Thymus (tissue), 11 donors: ENCODE results near the gene TSR1. TPM values are rescaled to one million over a fixed set of nuclear protein-coding genes. Genes with fewer than 3 reads are reported as not detected.

Source experiments
- DNase-seq, 9 donors: peaks; one replicate each; pipeline ENCODE4 v3.0.0-alpha.2; 2013; ENCODE audit warnings: low spot score in 9 of 9, low read depth in 6 of 9, missing footprints in 1 of 9
- H3K27ac ChIP-seq, 2 donors: one replicate each; pipeline ENCODE4 v1.5.1; 2013; ENCODE audit warnings: control low read depth in 1 of 2, low read depth in 1 of 2, low read length in 1 of 2, mild to moderate bottlenecking in 1 of 2, moderate library complexity in 1 of 2
- H3K27me3 ChIP-seq, 2 donors: one replicate each; pipeline ENCODE4 v1.5.1; 2013; ENCODE audit warnings: low read length in 1 of 2; ENCODE audit not compliant: control insufficient read depth in 2 of 2, insufficient read depth in 1 of 2
- H3K36me3 ChIP-seq, 2 donors: one replicate each; pipeline ENCODE4 v1.5.1; 2013; ENCODE audit warnings: low read length in 1 of 2, mild to moderate bottlenecking in 1 of 2, moderate library complexity in 1 of 2; ENCODE audit not compliant: control insufficient read depth in 2 of 2, insufficient read depth in 2 of 2
- H3K4me1 ChIP-seq, 2 donors: one replicate each; pipeline ENCODE4 v1.5.1; 2013; ENCODE audit warnings: low read length in 2 of 2; ENCODE audit not compliant: control insufficient read depth in 2 of 2, insufficient read depth in 2 of 2
- H3K4me3 ChIP-seq, 2 donors: one replicate each; pipeline ENCODE4 v1.5.1; 2013; ENCODE audit warnings: low read length in 2 of 2, control low read depth in 1 of 2, mild to moderate bottlenecking in 1 of 2
- H3K9me3 ChIP-seq, 2 donors: one replicate each; pipeline ENCODE4 v1.5.1; 2013; ENCODE audit warnings: low read length in 1 of 2, mild to moderate bottlenecking in 1 of 2; ENCODE audit not compliant: control insufficient read depth in 2 of 2, insufficient read depth in 1 of 2
- WGBS: extraction: QIAGEN DNeasy Blood & Tissue Kit; methylation state at CpG from one replicate; pipeline ENCODE4 v1.1.7; 2013; 5-methylcytosine and 5-hydroxymethylcytosine counted together
- polyA plus RNA-seq: library from polyadenylated mRNA; stranded (reverse); fragments of 200-250 nt; gene quantifications from one replicate; pipeline ENCODE4 v1.2.3, GENCODE V29; 2013
- total RNA-seq: library from RNA; stranded (reverse); fragments of 120-200 nt; gene quantifications from one replicate; pipeline ENCODE4 v1.2.4, GENCODE V29; 2013
- donor health status: healthy.

TSR1 gene
- total and polyA plus RNA-seq, 2 donors = 12.4 to 18.3 TPM

- Histone ChIP-seq H3K27ac (peak overlapping the region in 1 of 2 donors; percentile 15), H3K27me3 (no peaks in the 10 kb centered on the region), H3K36me3 (peaks cover 35 to 69% of the 10 kb centered on the region in 2 donors), H3K9me3 (no peaks in the 10 kb centered on the region), H3K4me3 (no peak overlapping the region), H3K4me1 (peaks cover 0 to 2% of the 10 kb centered on the region in 2 donors)
- WGBS = 98% methylated on average over 7 of the region's 7 CpGs
- DNase-seq = no peak
Measured at GRCh38 chr17:2283302-2283701, 53.0 kb downstream of the TSR1 start.

GRCh38 chr17:2282297-2282873, 53.9 kb downstream of the TSR1 start:
- peak in 6 of 9 donors; percentile 48 to 86 (median 68) for DNase-seq
- Histone ChIP-seq H3K36me3 (peaks cover 33 to 67% of the 10 kb centered on the region in 2 donors), H3K9me3 (no peaks in the 10 kb centered on the region), H3K4me3 (no peak overlapping the region), H3K27me3 (no peaks in the 10 kb centered on the region), H3K27ac (no peak overlapping the region), H3K4me1 (peaks cover 0 to 2% of the 10 kb centered on the region in 2 donors)
- WGBS = 73% methylated on average over 7 of the region's 7 CpGs

GRCh38 chr17:2279707-2280106, 56.5 kb downstream of the TSR1 start:
- Histone ChIP-seq H3K4me3 (no peak overlapping the region), H3K27ac (no peak overlapping the region), H3K9me3 (no peaks in the 10 kb centered on the region), H3K4me1 (peaks cover 0 to 9% of the 10 kb centered on the region in 2 donors), H3K27me3 (no peaks in the 10 kb centered on the region), H3K36me3 (peaks cover 33 to 66% of the 10 kb centered on the region in 2 donors)
- no peak for DNase-seq
- WGBS = 98% methylated on average over 9 of the region's 9 CpGs

GRCh38 chr17:2277429-2278170, 58.7 kb downstream of the TSR1 start:
- WGBS = 97% methylated on average over 9 of the region's 9 CpGs
- peaks cover 21 to 65% of the 10 kb centered on the region in 2 donors for H3K36me3 ChIP-seq
- no peak for DNase-seq

GRCh38 chr17:2275722-2276121, 60.5 kb downstream of the TSR1 start:
- H3K27me3 ChIP-seq = no peaks in the 10 kb centered on the region
- no peak overlapping the region for H3K27ac ChIP-seq
- H3K4me1 ChIP-seq = peaks cover 0 to 17% of the 10 kb centered on the region in 2 donors
- DNase-seq = peak in 1 of 9 donors; percentile 57
- WGBS = 43% methylated on average over 1 of the region's 1 CpG
- no peaks in the 10 kb centered on the region for H3K9me3 ChIP-seq
- peaks cover 6 to 52% of the 10 kb centered on the region in 2 donors for H3K36me3 ChIP-seq
- no peak overlapping the region for H3K4me3 ChIP-seq

More at GRCh38 chr17:2277429-2278170, 58.7 kb downstream of the TSR1 start:
- H3K4me3 ChIP-seq = no peak overlapping the region
- no peak overlapping the region for H3K27ac ChIP-seq
- H3K27me3 ChIP-seq = no peaks in the 10 kb centered on the region
- H3K4me1 ChIP-seq = peaks cover 0 to 9% of the 10 kb centered on the region in 2 donors
- no peaks in the 10 kb centered on the region for H3K9me3 ChIP-seq

GRCh38 chr17:2274414-2274813, 61.8 kb downstream of the TSR1 start:
- no peaks in the 10 kb centered on the region for H3K9me3 ChIP-seq
- no peak overlapping the region for H3K27ac ChIP-seq
- WGBS = 80% methylated on average over 2 of the region's 2 CpGs
- no peaks in the 10 kb centered on the region for H3K27me3 ChIP-seq
- no peak for DNase-seq
- H3K36me3 ChIP-seq = peaks cover 1 to 45% of the 10 kb centered on the region in 2 donors
- peaks cover 0 to 21% of the 10 kb centered on the region in 2 donors for H3K4me1 ChIP-seq
- H3K4me3 ChIP-seq = no peak overlapping the region

Other genes starting within 250 kb of the TSR1 start
- gene SMG6, start 32.7 kb downstream of the TSR1 start, total RNA-seq = 31.0 TPM
- gene SMG6, start 32.7 kb downstream of the TSR1 start, polyA plus RNA-seq = 30.0 TPM
- 8.7 TPM for gene SRR, start 32.5 kb downstream of the TSR1 start, total RNA-seq
- 8.3 TPM for gene SRR, start 32.5 kb downstream of the TSR1 start, polyA plus RNA-seq
- gene SGSM2, start 1.0 kb upstream of the TSR1 start, total RNA-seq = 25.3 TPM
- 100 TPM for gene SGSM2, start 1.0 kb upstream of the TSR1 start, polyA plus RNA-seq
- 2.4 TPM for gene MNT, start 64.6 kb upstream of the TSR1 start, total RNA-seq
- gene MNT, start 64.6 kb upstream of the TSR1 start, polyA plus RNA-seq = 9.8 TPM
- gene METTL16, start 175.4 kb upstream of the TSR1 start, total RNA-seq = 19.2 TPM
- gene METTL16, start 175.4 kb upstream of the TSR1 start, polyA plus RNA-seq = 37.1 TPM